ENCODE measurements around the gene PRPF6.

PRPF6 gene

DNA sequence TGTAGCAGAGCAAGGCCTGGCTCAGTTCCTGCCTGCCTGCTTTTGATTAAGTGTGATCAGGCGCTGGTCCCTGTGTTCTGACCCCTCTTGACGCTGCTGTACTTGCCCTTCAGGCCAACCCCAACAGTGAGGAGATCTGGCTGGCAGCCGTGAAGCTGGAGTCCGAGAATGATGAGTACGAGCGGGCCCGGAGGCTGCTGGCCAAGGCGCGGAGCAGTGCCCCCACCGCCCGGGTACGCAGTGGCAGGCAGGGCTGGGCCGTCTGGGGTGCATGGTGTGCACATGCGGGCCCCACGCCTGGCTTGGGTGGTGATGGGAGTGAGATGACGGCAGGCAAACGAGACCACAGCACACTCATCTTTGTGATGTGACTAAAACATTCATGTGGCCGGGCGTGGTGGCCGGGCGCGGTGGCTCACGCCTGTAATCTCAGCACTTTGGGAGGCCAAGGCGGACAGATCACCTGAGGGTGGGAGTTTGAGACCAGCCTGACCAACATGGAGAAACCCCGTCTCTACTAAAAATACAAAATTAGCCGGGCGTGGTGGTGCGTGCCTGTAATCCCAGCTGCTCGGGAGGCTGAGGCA is 45.0 kb downstream of the PRPF6 start:
- Histone ChIP-seq H3K4me3 (ENCODE audit: low read length, poor library complexity, severe bottlenecking) (no peak overlapping the region), H4K20me1 (ENCODE audit: insufficient read depth, low read length, poor library complexity, severe bottlenecking) (no peaks in the 10 kb centered on the region), H3F3A (ENCODE audit: low read depth) (no peaks in the 10 kb centered on the region), H3K9me3 (ENCODE audit: insufficient read depth, low read depth, low read length) (no peaks in the 10 kb centered on the region), H3K79me2 (ENCODE audit: insufficient read depth, low read length) (no peaks in the 10 kb centered on the region), H2AFZ (ENCODE audit: low read length) (no peak overlapping the region), H3K9ac (ENCODE audit: low read depth, low read length, poor library complexity, severe bottlenecking) (no peak overlapping the region), H3K36me3 (ENCODE audit: insufficient read depth, low read length) (peaks cover 91% of the 10 kb centered on the region; the same call in 1 of the 2 replicates), H3K4me1 (ENCODE audit: insufficient read depth, low read length, poor library complexity, severe bottlenecking) (no peaks in the 10 kb centered on the region), H3K27me3 (ENCODE audit: insufficient read depth, low read length, poor library complexity, severe bottlenecking) (no peaks in the 10 kb centered on the region), H3K4me2 (ENCODE audit: low read depth, low read length, poor library complexity, severe bottlenecking) (no peak overlapping the region), H3K9me2 (replicated peaks; ENCODE audit: low read depth, low read length) (no peaks in the 10 kb centered on the region)
- TF ChIP-seq EZH2phosphoT487 (IDR thresholded peaks at IDR 0.05; ENCODE audit: borderline replicate concordance), result no peak
- TF ChIP-seq CTCF (conservative IDR thresholded peaks at IDR 0.05; ENCODE audit: low read length), result no peak

GRCh38 chr20:64027981-64028685 is 47.2 kb downstream of the PRPF6 start:
- no peaks in the 10 kb centered on the region for H3K27me3 ChIP-seq (ENCODE audit: insufficient read depth, low read length, poor library complexity, severe bottlenecking)
- no peaks in the 10 kb centered on the region for H3K9me2 ChIP-seq (replicated peaks; ENCODE audit: low read depth, low read length)
- no peak overlapping the region for H3K9ac ChIP-seq (ENCODE audit: low read depth, low read length, poor library complexity, severe bottlenecking)
- no peaks in the 10 kb centered on the region for H3K9me3 ChIP-seq (ENCODE audit: insufficient read depth, low read depth, low read length)
- no peaks in the 10 kb centered on the region for H3K79me2 ChIP-seq (ENCODE audit: insufficient read depth, low read length)
- no peaks in the 10 kb centered on the region for H3F3A ChIP-seq (ENCODE audit: low read depth)
- TF ChIP-seq CTCF (conservative IDR thresholded peaks at IDR 0.05; ENCODE audit: low read length), result no peak
- TF ChIP-seq EZH2phosphoT487 (IDR thresholded peaks at IDR 0.05; ENCODE audit: borderline replicate concordance), result no peak
- no peaks in the 10 kb centered on the region for H4K20me1 ChIP-seq (ENCODE audit: insufficient read depth, low read length, poor library complexity, severe bottlenecking)
- peaks cover 80% of the 10 kb centered on the region; the same call in 1 of the 2 replicates for H3K36me3 ChIP-seq (ENCODE audit: insufficient read depth, low read length)
- no peak overlapping the region for H3K4me3 ChIP-seq (ENCODE audit: low read length, poor library complexity, severe bottlenecking)
- H2AFZ ChIP-seq (ENCODE audit: low read length), result no peak overlapping the region
- H3K4me2 ChIP-seq (ENCODE audit: low read depth, low read length, poor library complexity, severe bottlenecking), result no peak overlapping the region
- H3K4me1 ChIP-seq (ENCODE audit: insufficient read depth, low read length, poor library complexity, severe bottlenecking), result no peaks in the 10 kb centered on the region

DNA sequence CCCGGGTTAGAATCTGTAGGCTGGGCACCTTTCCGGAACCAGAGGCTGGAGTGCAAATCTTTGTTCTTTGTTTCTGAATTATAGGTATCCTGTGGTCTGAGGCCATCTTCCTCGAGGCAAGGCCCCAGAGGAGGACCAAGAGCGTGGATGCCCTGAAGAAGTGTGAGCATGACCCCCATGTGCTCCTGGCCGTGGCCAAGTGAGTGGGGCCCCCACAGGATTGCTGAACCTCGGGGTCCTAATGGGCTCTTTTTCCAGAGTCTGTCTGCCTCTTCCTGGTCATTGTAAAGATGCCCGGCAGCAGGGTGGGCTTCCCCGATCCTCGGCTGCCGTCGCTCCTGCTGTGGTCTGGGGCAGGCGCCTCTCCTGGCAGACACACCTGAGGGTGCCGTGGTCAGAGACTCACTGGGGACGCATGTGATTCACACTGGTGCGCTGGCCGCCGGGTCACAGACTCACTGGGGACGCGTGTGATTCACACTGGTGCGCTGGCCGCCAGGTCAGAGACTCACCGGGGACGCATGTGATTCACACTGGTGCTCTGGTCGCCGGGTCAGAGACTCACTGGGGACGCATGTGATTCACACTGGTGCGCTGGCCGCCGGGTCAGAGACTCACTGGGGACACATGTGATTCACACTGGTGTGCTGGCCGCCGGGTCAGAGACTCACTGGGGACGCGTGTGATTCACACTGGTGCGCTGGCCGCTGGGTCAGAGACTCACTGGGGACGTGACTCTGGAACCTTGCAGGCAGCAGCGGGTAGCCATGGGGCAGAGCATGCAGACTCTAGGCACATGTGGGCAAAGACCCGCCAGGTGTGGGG is 48.6 kb downstream of the PRPF6 start:
- Histone ChIP-seq H3K9me2 (replicated peaks; ENCODE audit: low read depth, low read length) (no peaks in the 10 kb centered on the region), H3K9ac (ENCODE audit: low read depth, low read length, poor library complexity, severe bottlenecking) (no peak overlapping the region), H2AFZ (ENCODE audit: low read length) (no peak overlapping the region), H3K4me3 (ENCODE audit: low read length, poor library complexity, severe bottlenecking) (no peak overlapping the region), H3K9me3 (ENCODE audit: insufficient read depth, low read depth, low read length) (no peaks in the 10 kb centered on the region), H4K20me1 (ENCODE audit: insufficient read depth, low read length, poor library complexity, severe bottlenecking) (no peaks in the 10 kb centered on the region), H3K27me3 (ENCODE audit: insufficient read depth, low read length, poor library complexity, severe bottlenecking) (no peaks in the 10 kb centered on the region), H3F3A (ENCODE audit: low read depth) (no peaks in the 10 kb centered on the region), H3K79me2 (ENCODE audit: insufficient read depth, low read length) (no peaks in the 10 kb centered on the region), H3K4me1 (ENCODE audit: insufficient read depth, low read length, poor library complexity, severe bottlenecking) (no peaks in the 10 kb centered on the region), H3K36me3 (ENCODE audit: insufficient read depth, low read length) (peaks cover 66% of the 10 kb centered on the region; the same call in 1 of the 2 replicates), H3K4me2 (ENCODE audit: low read depth, low read length, poor library complexity, severe bottlenecking) (no peak overlapping the region)
- TF ChIP-seq EZH2phosphoT487 (IDR thresholded peaks at IDR 0.05; ENCODE audit: borderline replicate concordance) (no peak), CTCF (conservative IDR thresholded peaks at IDR 0.05; ENCODE audit: low read length) (no peak)

Data from Loucy (cell line).